OCI-M1 (cell line): Measurements from ENCODE around the gene ZDHHC14.

ENCODE experiments used
- DNase-seq: peaks from one replicate; lab custom pipeline; 2025; lab: John Stamatoyannopoulos, UW

The ZDHHC14 gene

GRCh38 chr6:157518397-157519250 lies 137.6 kb downstream of the ZDHHC14 start:
- no peak for DNase-seq

DNA sequence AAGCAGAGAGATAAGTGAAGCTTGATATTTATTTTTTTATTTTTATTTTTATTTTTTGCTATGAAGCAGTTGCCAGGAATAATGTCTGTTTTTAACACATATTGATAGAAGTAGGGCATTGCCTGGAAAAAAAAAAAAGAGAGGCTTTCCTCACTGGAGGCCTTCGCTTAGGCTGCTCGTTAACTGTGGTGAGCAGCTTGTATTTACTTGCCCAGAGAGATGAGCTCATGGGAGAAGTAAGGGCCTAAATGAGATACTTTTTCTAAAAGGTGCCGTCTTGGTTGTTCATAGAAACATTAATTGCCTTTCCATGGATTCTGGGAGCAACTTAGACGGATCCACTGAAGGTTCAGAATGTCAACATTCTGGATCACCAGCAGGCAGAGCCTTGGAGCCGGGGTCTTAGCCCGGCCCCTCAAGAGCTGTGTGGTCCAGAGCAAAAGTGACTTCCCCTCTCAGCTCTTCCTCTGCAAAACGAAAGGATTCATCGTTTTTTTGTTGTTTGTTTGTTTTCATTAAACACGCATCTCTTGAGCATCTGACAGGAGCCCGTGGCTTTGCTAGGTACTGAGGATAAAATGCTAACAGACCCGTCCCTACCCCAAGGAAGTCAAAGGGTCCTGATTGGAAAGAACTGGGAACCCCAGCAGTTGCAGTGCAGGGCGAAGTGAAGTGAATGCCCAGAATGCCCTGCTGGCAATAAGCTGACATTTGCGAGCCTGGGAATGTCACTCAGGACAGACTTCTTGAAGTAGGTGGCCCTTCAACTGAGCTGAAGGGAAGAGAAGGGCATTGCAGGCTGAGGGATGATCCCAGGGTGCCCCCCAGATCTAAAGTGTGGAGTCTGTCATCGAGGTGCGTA lies 138.5 kb downstream of the ZDHHC14 start:
- DNase-seq, result no peak

DNA sequence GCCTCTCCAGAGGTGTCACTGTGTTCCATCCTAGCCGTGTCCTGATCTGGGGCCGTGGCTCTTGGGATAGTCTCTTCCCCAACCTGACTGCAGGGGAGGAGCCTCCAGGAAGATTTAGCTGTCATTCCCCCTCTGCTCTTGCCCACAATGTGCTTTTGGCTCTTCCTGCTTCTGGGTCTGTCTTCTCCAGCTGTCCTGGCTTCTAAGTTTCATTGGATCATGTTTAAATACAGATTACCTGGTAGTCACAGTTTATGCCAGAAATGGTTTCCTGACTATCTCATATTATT lies 139.1 kb downstream of the ZDHHC14 start:
- DNase-seq, result peak; percentile 48

DNA sequence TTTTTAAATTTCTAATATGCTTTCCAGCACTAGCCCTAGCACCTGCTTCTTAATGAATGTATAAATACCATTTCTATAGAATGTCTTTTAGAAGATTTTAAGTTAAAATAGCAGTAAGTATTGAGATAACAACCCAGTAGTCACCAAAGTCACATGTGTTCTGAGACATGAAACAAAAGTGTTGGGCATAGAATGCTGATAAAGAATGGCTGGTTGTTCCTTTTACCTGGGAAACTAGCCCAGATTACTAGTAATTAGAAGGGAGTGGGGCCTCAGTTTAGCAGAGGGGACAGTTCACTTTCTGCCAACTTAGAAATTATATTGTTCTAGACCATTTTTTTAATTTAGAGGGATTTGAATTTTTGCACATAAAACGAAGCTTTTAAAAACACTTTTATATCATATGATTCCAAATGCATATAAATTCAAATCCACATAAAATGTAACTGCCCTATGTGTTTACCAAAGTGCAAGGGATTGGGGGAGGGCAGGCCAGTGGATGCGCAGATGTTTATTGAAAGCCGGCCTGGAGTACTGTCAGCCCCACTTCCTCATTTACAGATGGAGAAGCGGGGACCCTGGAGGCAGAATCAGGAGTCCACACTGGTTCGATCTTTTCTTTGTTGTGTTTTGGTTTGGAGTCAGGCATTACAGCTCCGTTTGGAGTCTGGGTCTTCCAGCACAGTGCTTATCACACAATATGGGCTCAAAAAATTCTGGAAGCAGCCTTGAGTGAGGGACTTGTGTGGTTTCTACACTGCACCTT lies 139.8 kb downstream of the ZDHHC14 start:
- peak; percentile 68 for DNase-seq

DNA sequence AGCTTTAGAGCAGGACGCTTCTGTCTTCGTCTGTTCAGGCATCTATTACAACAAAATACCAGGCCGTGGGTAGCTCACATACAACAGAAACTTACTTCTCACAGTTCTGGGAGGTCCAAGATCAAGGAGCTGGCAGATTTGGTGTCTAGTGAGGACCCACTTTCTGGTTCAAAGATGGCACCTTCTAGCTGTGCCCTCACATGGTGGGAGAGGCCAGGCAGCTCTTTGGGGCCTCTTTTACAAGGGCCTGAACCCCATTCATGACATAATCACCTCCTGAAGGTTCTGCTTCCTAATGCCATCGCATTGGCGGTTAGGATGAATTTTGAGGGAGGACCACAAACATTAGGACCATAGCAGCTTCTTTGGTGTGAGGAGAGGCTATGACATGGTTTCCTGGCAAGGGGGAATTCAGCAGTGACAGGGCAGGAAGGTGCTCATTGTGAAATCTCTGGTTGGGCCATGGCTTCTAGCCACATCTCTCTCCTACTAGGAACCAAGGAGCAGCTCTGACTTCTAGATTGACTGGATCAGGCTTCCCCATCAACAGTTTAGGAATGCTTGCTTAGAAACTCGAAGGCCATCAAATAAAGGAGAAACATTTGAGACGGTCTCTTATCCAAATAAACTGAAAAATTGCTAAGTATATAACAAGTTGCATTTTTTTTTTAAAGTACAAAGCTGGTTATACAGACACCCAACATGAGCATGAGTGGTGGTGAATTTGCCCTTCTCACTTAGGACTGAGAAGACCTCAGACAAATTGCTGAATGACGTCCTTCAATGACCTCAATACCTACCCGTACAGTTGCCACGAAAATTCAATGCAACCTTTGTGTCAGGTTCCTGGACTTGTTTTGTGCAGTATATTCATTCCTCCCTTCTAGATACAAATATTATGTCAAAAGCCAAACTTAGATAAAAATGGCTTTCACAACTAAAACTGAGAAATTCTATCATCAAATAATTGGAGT lies 140.7 kb downstream of the ZDHHC14 start:
- no peak for DNase-seq

DNA sequence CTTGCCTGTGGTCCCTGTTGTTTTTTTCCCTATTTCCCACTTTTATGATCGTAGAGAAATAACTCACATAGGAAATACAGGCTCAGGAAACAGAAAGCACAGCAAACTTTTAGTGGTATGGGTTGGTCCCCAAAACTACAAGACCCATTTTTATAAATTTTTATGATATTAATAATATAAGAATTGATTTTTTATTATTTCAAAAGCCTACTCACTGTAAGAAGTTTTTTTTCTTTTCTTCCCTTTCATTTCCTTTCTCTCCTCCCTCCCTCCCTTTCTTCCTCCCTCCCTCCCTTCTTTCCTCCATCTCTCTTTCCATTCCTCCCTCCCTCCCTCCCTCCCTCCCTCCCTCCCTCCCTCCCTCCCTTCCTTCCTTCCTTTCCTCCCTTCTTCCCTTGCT lies 141.5 kb downstream of the ZDHHC14 start:
- no peak for DNase-seq

GRCh38 chr6:157524735-157525134 lies 143.7 kb downstream of the ZDHHC14 start:
- DNase-seq, result no peak

- DNase-seq, result no peak
Measured at GRCh38 chr6:157525292-157525889, 144.4 kb downstream of the ZDHHC14 start.

DNA sequence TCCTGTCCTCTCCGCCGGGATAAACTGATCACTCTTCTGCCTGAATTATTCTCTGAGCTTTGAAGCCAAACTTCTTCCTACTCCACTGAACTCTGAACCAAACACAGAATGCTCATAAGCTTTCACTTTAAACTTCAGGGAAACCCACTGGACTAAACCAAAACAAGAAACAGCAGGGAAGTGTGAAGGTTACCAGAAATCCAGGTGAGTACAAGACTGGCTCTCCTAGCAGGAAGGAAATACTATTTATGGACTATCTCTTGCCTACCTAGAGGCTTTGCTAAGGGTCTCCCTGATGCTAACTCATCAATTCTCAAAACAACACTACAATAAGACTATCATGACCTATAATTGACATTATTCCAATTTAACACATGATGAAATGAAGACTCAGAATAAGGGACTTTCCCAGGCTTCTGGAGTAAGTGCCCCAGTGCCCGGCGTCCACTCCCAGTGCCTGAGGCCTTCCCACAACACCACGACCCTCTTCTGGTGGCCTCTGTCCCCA lies 145.0 kb downstream of the ZDHHC14 start:
- no peak for DNase-seq

DNA sequence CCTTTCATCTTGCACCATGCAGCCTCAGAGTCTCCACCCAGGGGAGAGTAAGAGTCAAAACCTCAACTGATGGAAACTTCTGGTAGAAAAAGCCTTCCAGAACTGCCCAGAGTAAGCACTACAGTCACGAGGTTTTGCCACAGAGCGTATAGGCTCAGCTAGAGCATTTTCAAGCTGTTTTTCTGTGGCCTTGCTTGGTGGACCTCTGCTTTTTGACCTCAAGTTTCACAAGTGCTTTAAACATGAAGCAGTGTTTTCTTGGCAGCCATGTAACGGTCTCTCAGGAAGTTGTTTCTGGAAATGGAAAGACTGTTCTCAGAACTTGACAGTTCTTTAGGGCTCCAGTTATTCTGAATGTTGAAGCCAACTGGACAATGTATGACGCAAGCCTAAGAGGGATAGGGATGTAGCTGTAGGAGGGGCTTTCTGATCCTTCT lies 146.5 kb downstream of the ZDHHC14 start:
- DNase-seq, result peak; percentile 82

DNA sequence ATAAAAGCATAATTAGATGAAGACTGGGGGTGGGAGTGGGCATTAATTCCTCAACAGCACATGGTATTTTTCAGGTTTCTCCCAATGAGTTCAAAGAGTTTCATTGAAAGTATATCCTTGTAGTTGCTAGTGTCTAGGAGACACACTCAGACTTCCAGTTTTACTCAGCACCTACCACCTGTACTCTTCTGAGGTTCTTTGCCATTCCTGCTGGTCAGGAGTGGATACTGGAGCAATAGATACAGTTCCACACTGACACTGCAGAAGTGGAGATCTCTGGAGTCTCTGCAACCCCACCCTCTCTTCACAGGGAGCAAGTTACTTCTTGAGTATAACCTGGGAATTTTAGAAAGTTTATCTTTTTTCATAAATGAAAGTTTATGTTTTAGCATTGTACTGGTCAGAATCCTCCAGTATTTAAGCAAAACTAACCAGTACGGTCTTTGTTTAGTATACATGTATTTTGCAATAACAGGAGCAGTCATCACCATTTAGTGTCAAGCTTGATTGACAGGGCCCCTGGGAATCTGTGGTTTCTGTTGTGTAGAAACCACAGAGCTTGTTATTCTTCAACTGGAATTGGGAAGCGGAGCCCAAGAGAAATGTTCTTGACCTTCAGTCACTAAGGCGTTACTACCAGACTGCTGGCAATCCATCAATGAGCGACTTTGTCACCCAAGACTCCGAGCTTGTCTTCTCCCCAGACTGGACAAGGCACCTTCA lies 148.1 kb downstream of the ZDHHC14 start:
- peak; percentile 56 for DNase-seq

GRCh38 chr6:157529654-157530039 lies 148.7 kb downstream of the ZDHHC14 start:
- DNase-seq, result no peak

DNA sequence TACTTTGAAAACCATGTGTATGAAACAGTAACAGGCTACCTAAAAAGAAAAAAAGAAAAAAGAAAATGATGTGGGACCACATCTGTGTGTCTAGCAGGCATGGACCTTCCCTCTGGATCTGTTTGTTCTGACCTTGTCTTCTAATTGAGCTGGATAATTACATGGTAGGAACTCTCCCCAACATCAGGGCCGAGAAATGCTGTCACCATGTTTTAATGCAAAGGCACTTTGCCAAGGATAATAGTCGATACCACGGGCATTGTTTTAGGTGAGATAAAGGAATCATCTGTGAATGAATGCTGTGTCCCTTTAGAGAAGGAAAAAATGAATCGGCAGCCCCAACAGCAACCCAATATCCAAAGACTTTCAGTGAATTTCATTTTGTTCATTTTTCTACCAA lies 149.1 kb downstream of the ZDHHC14 start:
- no peak for DNase-seq

- no peak for DNase-seq
Measured at GRCh38 chr6:157530724-157531168, 149.8 kb downstream of the ZDHHC14 start.

DNA sequence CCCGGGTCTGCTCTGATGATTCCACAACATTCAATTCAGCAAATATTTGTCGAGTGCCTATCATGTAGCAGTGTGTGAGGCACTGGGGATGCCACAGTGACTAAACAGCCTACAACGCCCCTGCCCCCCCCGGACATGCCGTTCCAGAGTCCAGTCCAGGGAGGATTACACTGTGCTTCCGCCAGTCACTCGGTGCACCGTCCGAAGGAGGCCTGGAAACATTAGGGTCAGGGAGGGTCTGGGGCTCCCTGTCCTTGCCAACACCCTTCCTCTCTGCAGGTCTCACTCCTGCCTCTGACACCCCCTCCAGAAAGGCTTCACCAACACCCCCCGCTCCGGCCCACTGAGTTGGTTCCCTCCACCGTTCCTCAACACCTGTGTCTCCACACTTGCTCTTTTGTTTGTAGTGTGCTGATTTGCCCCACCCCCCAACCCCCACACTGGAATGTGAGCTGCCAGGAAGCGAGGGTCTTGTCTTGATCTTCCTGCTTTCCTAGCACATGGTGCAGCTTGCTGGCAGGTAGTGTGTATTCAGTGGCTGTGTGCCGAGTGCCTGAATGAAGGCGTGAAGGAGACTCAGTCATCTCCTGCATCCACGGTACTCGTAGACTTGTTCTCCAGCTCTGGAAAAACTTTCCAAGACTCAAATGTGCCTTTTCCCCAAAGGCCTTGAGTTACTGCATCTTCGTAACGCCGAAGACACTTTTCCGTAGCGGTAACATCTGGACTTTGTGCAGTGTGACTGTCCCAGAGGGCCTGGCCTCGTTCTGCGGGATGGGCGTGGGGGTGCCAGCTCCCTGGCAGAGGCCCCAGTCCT lies 150.4 kb downstream of the ZDHHC14 start:
- no peak for DNase-seq

DNA sequence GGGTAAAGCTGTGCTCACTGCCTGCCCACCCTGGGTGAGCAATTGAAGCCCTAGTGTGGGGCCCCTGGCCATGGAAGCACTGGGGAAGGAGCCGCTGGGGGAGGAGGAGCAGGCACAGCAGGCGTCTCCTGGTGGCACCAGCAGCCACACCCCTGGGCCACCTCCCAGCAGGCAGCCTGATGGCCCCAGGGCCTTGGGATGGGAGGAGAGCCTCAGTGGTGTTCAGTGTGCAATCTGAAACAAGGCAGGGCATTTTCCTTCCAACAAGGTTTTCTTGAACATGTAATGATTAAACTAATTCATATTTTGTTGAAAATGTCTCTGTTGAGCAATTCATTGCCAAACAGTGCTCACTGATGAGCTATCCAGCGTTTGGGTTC lies 151.0 kb downstream of the ZDHHC14 start:
- DNase-seq, result no peak

DNA sequence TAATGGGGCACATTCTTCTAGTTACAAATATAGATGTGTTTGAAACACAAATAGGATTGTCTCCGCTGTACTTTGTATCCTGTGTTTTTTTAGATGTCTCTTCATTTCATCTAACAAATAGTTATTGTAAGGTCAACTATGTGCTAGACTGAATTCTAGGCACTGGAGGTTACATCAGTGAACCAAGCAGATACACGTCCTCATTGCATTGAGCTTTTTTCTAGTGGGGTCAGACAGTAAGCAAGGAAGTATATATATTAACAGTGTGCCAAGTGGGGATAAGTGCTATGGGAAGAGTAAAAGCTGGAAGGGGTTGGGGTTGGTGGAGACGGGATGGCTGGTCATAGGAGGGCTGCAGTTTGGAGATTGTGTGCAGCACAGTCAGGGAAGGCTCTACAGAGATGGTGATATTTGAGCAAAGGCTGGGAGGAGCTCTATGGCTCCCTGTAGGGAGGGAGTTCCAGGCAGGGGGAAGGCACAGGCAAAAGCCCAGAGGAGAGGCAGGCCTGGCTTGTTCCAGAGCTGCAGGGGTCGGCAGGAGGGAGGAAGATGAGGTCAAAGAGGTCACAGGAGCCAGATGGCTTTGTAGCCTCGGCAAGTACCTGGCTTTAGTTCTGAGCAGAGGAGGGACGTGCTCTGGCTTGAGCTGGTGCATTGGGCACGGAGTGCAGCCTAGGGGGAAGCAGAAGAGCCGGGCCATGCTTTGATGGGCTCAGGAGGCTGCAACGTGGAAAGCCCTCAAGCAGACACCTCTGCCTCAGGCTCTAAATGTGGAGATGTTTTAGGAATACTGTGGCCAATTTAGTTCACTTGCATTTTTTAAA lies 152.3 kb downstream of the ZDHHC14 start:
- no peak for DNase-seq
